Calu3 (cell line): ENCODE results near the gene CCDC27. TPM values are rescaled to one million over a fixed set of nuclear protein-coding genes. Genes with fewer than 3 reads are reported as not detected.

Source experiments
- BruUV-seq: library from RNA; stranded (reverse); fragments of 400-500 nt; replicated peaks from 2 replicates; lab custom pipeline; 2021; lab: Mats Ljungman, UMichigan
- CTCF ChIA-PET: fragments of 300-600 bp; sonication (Branson Sonifier 250); formaldehyde crosslinking; loops from one replicate; lab custom pipeline; 2022; ENCODE audit warnings: antibody characterized with exemption; lab: Charles Lee
- DNase-seq: peaks from one replicate; pipeline ENCODE4 v3.0.0; 2022
- H3K27ac Mint-ChIP-seq: one replicate; pipeline ENCODE4 v1.8.0; 2022; ENCODE audit warnings: mixed read lengths; ENCODE audit not compliant: unreplicated experiment
- H3K27me3 Mint-ChIP-seq: one replicate; pipeline ENCODE4 v1.8.0; 2022; ENCODE audit warnings: mixed read lengths; ENCODE audit not compliant: unreplicated experiment
- H3K36me3 Mint-ChIP-seq: one replicate; pipeline ENCODE4 v1.8.0; 2022; ENCODE audit warnings: mild to moderate bottlenecking, moderate library complexity, mixed read lengths; ENCODE audit not compliant: insufficient read depth, unreplicated experiment
- H3K4me1 Mint-ChIP-seq: one replicate; pipeline ENCODE4 v1.8.0; 2022; ENCODE audit warnings: mild to moderate bottlenecking, low read depth, mixed read lengths; ENCODE audit not compliant: unreplicated experiment
- H3K4me3 Mint-ChIP-seq: one replicate; pipeline ENCODE4 v1.8.0; 2022; ENCODE audit warnings: mild to moderate bottlenecking, low read depth, moderate library complexity, mixed read lengths; ENCODE audit not compliant: unreplicated experiment
- H3K9me3 Mint-ChIP-seq: one replicate; pipeline ENCODE4 v1.8.0; 2022; ENCODE audit warnings: low read depth, mixed read lengths; ENCODE audit not compliant: unreplicated experiment
- intact Hi-C: fragments of 100-400 bp; cut with micrococcal nuclease; formaldehyde crosslinking; loops from one replicate; pipeline ENCODE4 v1.10.0; 2022; ENCODE audit not compliant: unreplicated experiment
- total RNA-seq: library from RNA; stranded (reverse); gene quantifications from 2 replicates; pipeline ENCODE4 v1.2.3, GENCODE V29; 2022
- TF ChIP-seq, protein P1 (sequence below): fragments of 200-600 bp; IDR thresholded peaks from one replicate; pipeline ENCODE4 v1.8.0; 2022; ENCODE audit warnings: antibody characterized with exemption; ENCODE audit not compliant: unreplicated experiment

The CCDC27 gene
- total RNA-seq, 1 experiment from 2014 or later, result not detected

DNA sequence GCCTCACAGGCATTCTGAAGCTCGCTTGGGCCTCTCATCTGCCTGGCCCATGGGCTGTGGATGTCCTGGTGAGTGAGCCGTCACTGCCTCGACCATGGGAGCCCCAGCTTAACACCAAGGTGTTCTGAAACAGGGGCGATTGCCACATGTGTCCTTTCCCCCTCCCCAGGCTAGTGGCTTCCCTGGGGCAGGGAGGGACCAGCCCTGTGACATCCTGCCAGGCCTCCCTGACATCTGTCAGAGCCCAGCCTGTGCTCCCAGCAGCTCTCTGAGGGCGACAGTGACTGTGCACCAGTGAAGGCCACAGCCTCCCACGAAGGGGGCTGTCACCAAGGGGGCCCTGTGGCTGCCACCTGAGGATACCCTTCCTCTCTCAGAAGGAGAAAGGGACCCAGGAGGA lies 35.9 kb upstream of the CCDC27 start:
- no peaks in the 10 kb centered on the region for H3K4me1 Mint-ChIP-seq
- no peak for DNase-seq
- H3K27ac Mint-ChIP-seq, result no peak overlapping the region
- H3K27me3 Mint-ChIP-seq, result peaks cover 11% of the 10 kb centered on the region
- H3K4me3 Mint-ChIP-seq, result no peak overlapping the region
- TF ChIP-seq, protein P1, sequence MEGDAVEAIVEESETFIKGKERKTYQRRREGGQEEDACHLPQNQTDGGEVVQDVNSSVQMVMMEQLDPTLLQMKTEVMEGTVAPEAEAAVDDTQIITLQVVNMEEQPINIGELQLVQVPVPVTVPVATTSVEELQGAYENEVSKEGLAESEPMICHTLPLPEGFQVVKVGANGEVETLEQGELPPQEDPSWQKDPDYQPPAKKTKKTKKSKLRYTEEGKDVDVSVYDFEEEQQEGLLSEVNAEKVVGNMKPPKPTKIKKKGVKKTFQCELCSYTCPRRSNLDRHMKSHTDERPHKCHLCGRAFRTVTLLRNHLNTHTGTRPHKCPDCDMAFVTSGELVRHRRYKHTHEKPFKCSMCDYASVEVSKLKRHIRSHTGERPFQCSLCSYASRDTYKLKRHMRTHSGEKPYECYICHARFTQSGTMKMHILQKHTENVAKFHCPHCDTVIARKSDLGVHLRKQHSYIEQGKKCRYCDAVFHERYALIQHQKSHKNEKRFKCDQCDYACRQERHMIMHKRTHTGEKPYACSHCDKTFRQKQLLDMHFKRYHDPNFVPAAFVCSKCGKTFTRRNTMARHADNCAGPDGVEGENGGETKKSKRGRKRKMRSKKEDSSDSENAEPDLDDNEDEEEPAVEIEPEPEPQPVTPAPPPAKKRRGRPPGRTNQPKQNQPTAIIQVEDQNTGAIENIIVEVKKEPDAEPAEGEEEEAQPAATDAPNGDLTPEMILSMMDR, result no peak
- intact Hi-C loops, result no loop called here
- CTCF ChIA-PET, result no interaction called here
- H3K9me3 Mint-ChIP-seq, result no peaks in the 10 kb centered on the region
- BruUV-seq, result no TSS peak
- no peaks in the 10 kb centered on the region for H3K36me3 Mint-ChIP-seq

DNA sequence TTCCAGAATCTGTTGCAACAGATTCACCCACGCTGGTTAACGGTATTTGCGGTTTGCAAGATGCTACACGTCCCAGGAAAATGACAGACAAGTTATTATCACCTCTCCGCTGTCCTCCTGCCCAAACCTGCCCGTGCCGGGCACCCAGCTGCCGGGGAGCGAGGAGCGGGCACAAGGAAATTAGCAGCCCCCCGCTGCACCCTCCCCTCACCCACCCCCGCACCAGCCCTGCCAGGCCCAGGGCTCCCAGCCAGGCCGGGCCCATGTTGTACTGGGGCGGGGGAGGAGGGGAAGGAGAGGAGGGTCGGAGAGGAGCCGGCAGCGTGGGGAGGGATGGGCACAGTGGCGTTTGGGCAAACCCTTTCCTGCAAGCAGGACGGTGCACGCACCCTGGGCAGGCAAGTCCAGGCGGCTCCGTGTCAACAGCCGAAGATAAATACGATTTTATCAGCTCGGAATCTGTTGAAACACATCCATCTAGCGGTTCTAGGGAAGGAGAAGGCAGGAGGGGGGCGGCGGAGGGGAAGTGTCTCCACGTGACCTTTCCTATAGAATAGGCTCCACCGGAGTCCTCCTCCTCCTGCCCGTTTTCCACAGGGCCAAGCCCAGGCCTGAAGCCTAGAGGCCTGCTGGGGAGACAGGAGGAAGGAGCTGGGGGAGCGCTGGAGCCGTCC lies 35.1 kb upstream of the CCDC27 start:
- Mint-ChIP-seq H3K27ac (no peak overlapping the region), H3K4me1 (no peaks in the 10 kb centered on the region), H3K9me3 (no peaks in the 10 kb centered on the region), H3K27me3 (peaks cover 3% of the 10 kb centered on the region), H3K36me3 (no peaks in the 10 kb centered on the region), H3K4me3 (no peak overlapping the region)
- CTCF ChIA-PET, result interaction anchor here (0.6 kb wide), 1 partner anchor 93 kb away, joined by 3 read pairs; no protein-coding TSS in a partner anchor
- intact Hi-C loops, result no loop called here
- TF ChIP-seq, protein P1, result no peak
- BruUV-seq, result no TSS peak
- DNase-seq, result no peak

DNA sequence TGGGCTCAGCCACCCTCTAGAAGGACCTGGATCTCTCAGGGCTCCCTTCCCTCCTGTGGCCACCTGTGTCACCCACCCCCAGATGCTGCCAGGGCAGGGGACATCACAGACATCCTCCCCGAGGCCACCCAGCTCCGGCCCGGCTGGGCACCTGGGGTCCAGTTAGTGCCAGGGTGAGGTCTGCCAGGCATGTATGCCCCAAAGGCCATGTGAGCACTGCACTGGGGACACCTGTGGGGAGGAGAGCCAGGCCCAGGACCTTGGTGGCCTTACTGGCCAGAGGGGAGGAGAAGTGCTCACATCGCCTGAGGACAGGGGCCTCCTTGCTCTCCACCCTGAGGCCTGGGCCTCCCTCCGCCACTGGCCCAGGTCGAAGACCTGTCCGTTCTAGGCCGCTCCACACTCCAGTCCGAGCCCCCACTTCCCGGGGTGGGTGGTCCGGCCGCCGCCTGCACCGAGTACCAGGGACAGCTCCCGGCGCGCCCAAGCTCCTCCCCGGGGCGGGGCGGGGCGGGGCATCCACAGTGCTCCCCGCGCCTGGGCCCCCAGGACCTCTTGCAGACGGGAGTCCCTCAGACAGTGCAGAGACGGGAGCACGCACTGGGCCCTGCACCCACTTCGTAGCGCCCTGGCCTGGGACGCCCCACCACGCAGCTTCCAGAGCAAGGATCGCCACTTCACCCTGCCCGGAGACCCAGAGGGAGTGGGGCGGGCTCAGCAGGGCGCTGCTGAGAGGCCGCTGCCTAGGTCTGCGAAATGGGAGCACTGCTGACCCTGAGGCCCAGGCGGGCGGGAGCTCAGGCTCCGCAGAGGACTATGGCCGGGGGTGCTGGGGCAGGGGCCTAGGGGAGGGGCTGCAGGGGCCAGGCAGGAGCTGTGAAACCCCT lies 34.3 kb upstream of the CCDC27 start:
- intact Hi-C loops, result no loop called here
- Mint-ChIP-seq H3K4me1 (no peaks in the 10 kb centered on the region), H3K27ac (no peak overlapping the region), H3K27me3 (no peaks in the 10 kb centered on the region), H3K36me3 (no peaks in the 10 kb centered on the region), H3K9me3 (no peaks in the 10 kb centered on the region), H3K4me3 (no peak overlapping the region)
- TF ChIP-seq, protein P1, result no peak
- no TSS peak for BruUV-seq
- CTCF ChIA-PET, result interaction anchor here (0.6 kb wide), 1 partner anchor 92 kb away, joined by 3 read pairs; no protein-coding TSS in a partner anchor
- no peak for DNase-seq

DNA sequence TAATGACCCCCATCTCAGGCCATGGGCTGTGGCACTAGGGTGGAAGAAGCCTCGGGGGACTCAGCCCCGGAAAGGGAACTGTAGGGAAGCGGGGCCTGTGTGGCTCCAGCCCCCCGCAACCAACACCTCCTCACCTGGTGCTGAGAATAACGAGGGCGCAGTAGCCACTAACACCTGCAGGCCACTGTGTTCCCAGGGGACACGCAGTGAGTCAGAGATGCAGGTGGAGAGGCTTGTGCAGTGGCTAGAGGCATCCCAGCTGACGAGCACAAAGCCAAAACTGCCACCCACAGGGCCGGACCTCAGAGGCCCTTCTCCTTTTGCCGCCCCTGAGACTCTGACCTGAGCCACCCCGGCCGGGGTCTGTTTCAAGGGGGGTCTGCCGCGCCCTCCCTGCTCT lies 33.5 kb upstream of the CCDC27 start:
- Mint-ChIP-seq H3K4me3 (no peak overlapping the region), H3K27ac (no peak overlapping the region), H3K27me3 (no peaks in the 10 kb centered on the region), H3K36me3 (no peaks in the 10 kb centered on the region), H3K4me1 (no peaks in the 10 kb centered on the region), H3K9me3 (no peaks in the 10 kb centered on the region)
- CTCF ChIA-PET, result no interaction called here
- TF ChIP-seq, protein P1, result no peak
- intact Hi-C loops, result no loop called here
- no peak for DNase-seq
- BruUV-seq, result no TSS peak
